ENCODE results near the gene ARHGAP29. TPM values are rescaled to one million over a fixed set of nuclear protein-coding genes. Genes with fewer than 3 reads are reported as not detected.

ARHGAP29 gene
- total RNA-seq, 1 experiment from 2014 or later, result 197 TPM

GRCh38 chr1:94244816-94245215 lies 7.4 kb upstream of the ARHGAP29 start:
- Histone ChIP-seq H3K4me3 (ENCODE audit: low read depth in 2 of 2, low read length in 2 of 2) (peak overlapping the region; percentile 66 to 77; a peak in 3 of 4 replicates), H3K27ac (ENCODE audit: low read length) (peak overlapping the region; percentile 99), H3K9me3 (ENCODE audit: control insufficient read depth, insufficient read depth, low read depth, low read length) (peaks cover 5% of the 10 kb centered on the region; the same call in 1 of the 2 replicates), H3K4me1 (ENCODE audit: control insufficient read depth, insufficient read depth, low read length) (peaks cover 32% of the 10 kb centered on the region), H3K27me3 (ENCODE audit: control insufficient read depth, insufficient read depth, low read length) (no peaks in the 10 kb centered on the region), H3K36me3 (ENCODE audit: control insufficient read depth, insufficient read depth, low read length) (no peaks in the 10 kb centered on the region; the same call in 1 of the 2 replicates)
- in situ Hi-C loops (cut with HindIII; ENCODE audit: low pct_unique_long_range_greater_than_20kb, low sequenced_read_pairs) (no loop called here), intact Hi-C loops (cut with micrococcal nuclease; ENCODE audit: unreplicated experiment) (no loop called here)
- no TSS peak for BruUV-seq (replicated peaks)
- POLR2A ChIA-PET, result interaction anchor here (0.6 kb wide), 2 partner anchors 78 to 81 kb away, joined by 3 to 5 read pairs; no protein-coding TSS in a partner anchor
- ATAC-seq (no peak), DNase-seq (ENCODE audit: low read depth, low spot score) (no peak)
- CTCF ChIA-PET, result no interaction called here
- TF ChIP-seq CTCF (IDR thresholded peaks at IDR 0.05) (no peak), POLR2AphosphoS5 (IDR thresholded peaks at IDR 0.05; ENCODE audit: low read depth, low read length) (no peak; the same call in 1 of the 2 replicates), SIN3A (IDR thresholded peaks at IDR 0.05; ENCODE audit: borderline replicate concordance, insufficient read depth, low read depth, low read length) (no peak), TCF7L2 (IDR thresholded peaks at IDR 0.05; ENCODE audit: low read depth, low read length) (no peak)
- TF ChIP-seq, protein P1, sequence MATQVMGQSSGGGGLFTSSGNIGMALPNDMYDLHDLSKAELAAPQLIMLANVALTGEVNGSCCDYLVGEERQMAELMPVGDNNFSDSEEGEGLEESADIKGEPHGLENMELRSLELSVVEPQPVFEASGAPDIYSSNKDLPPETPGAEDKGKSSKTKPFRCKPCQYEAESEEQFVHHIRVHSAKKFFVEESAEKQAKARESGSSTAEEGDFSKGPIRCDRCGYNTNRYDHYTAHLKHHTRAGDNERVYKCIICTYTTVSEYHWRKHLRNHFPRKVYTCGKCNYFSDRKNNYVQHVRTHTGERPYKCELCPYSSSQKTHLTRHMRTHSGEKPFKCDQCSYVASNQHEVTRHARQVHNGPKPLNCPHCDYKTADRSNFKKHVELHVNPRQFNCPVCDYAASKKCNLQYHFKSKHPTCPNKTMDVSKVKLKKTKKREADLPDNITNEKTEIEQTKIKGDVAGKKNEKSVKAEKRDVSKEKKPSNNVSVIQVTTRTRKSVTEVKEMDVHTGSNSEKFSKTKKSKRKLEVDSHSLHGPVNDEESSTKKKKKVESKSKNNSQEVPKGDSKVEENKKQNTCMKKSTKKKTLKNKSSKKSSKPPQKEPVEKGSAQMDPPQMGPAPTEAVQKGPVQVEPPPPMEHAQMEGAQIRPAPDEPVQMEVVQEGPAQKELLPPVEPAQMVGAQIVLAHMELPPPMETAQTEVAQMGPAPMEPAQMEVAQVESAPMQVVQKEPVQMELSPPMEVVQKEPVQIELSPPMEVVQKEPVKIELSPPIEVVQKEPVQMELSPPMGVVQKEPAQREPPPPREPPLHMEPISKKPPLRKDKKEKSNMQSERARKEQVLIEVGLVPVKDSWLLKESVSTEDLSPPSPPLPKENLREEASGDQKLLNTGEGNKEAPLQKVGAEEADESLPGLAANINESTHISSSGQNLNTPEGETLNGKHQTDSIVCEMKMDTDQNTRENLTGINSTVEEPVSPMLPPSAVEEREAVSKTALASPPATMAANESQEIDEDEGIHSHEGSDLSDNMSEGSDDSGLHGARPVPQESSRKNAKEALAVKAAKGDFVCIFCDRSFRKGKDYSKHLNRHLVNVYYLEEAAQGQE (IDR thresholded peaks at IDR 0.05; ENCODE audit: insufficient read depth in 1 of 2, low read depth in 2 of 2, low read length in 1 of 2), result no peak

- intact Hi-C loops (cut with micrococcal nuclease; ENCODE audit: unreplicated experiment), result no loop called here
- Histone ChIP-seq H3K9me3 (ENCODE audit: control insufficient read depth, insufficient read depth, low read depth, low read length) (peaks cover 5% of the 10 kb centered on the region; the same call in 1 of the 2 replicates), H3K27me3 (ENCODE audit: control insufficient read depth, insufficient read depth, low read length) (no peaks in the 10 kb centered on the region), H3K27ac (ENCODE audit: low read length) (peak overlapping the region; percentile 99), H3K4me3 (ENCODE audit: low read depth in 2 of 2, low read length in 2 of 2) (peak overlapping the region; percentile 66 to 77; a peak in 3 of 4 replicates), H3K4me1 (ENCODE audit: control insufficient read depth, insufficient read depth, low read length) (peaks cover 37% of the 10 kb centered on the region), H3K36me3 (ENCODE audit: control insufficient read depth, insufficient read depth, low read length) (no peaks in the 10 kb centered on the region; the same call in 1 of the 2 replicates)
- no peak for DNase-seq (ENCODE audit: low read depth, low spot score)
- ChIA-PET POLR2A (no interaction called here), CTCF (interaction anchor here (0.7 to 1.1 kb wide), 2 partner anchors 16 to 92 kb away, joined by 4 read pairs; no protein-coding TSS in a partner anchor)
- no peak for ATAC-seq
- in situ Hi-C loops (cut with HindIII; ENCODE audit: low pct_unique_long_range_greater_than_20kb, low sequenced_read_pairs), result no loop called here
- TF ChIP-seq TCF7L2 (IDR thresholded peaks at IDR 0.05; ENCODE audit: low read depth, low read length), result no peak
- no peak for TF ChIP-seq SIN3A (IDR thresholded peaks at IDR 0.05; ENCODE audit: borderline replicate concordance, insufficient read depth, low read depth, low read length)
- TF ChIP-seq, protein P1 (IDR thresholded peaks at IDR 0.05; ENCODE audit: insufficient read depth in 1 of 2, low read depth in 2 of 2, low read length in 1 of 2), result no peak
- no peak for TF ChIP-seq CTCF (IDR thresholded peaks at IDR 0.05)
- no TSS peak for BruUV-seq (replicated peaks)
Measured at GRCh38 chr1:94243665-94244064, 6.3 kb upstream of the ARHGAP29 start.

Data from Panc1 (cell line).